Activated naive CD4-positive, alpha-beta T cell treated with anti-CD3 and anti-CD28 coated beads, Interleukin-2, amount 10 ng/mL, durations not matched to agents 7 days and 5 days (primary cell): ENCODE results near the gene CAMTA1.

Source experiments
- CTCF ChIA-PET: fragments of 350-600 bp; sonication (Branson Sonifier 250); formaldehyde crosslinking; loops from one replicate; lab custom pipeline; 2021; ENCODE audit warnings: antibody characterized with exemption; lab: Charles Lee
- DNase-seq: peaks from one replicate; pipeline ENCODE4 v3.0.0-alpha.2; 2020
- H3K27ac Mint-ChIP-seq: one replicate; pipeline ENCODE4 v1.8.0; 2021; ENCODE audit warnings: mild to moderate bottlenecking, moderate library complexity, mixed read lengths
- H3K27me3 Mint-ChIP-seq: one replicate; pipeline ENCODE4 v1.8.0; 2021; ENCODE audit warnings: mild to moderate bottlenecking, mixed read lengths
- H3K36me3 Mint-ChIP-seq: one replicate; pipeline ENCODE4 v1.8.0; 2021; ENCODE audit warnings: mixed read lengths
- H3K4me1 Mint-ChIP-seq: one replicate; pipeline ENCODE4 v1.8.0; 2021; ENCODE audit warnings: mixed read lengths
- H3K4me3 Mint-ChIP-seq: one replicate; pipeline ENCODE4 v1.8.0; 2021; ENCODE audit warnings: mild to moderate bottlenecking, moderate library complexity, mixed read lengths
- H3K9me3 Mint-ChIP-seq: one replicate; pipeline ENCODE4 v1.8.0; 2021; ENCODE audit warnings: mixed read lengths

Gene CAMTA1

GRCh38 chr1:7352974-7353373 is 567.7 kb downstream of the CAMTA1 start:
- H3K9me3 Mint-ChIP-seq: no peaks in the 10 kb centered on the region
- CTCF ChIA-PET: no interaction called here
- no peaks in the 10 kb centered on the region for H3K36me3 Mint-ChIP-seq
- no peaks in the 10 kb centered on the region for H3K4me1 Mint-ChIP-seq
- DNase-seq: no peak
- no peaks in the 10 kb centered on the region for H3K27me3 Mint-ChIP-seq
- no peak overlapping the region for H3K27ac Mint-ChIP-seq
- no peak overlapping the region for H3K4me3 Mint-ChIP-seq

- CTCF ChIA-PET: no interaction called here
- DNase-seq: no peak
- Mint-ChIP-seq H3K27ac (no peak overlapping the region), H3K4me3 (no peak overlapping the region), H3K9me3 (no peaks in the 10 kb centered on the region), H3K36me3 (no peaks in the 10 kb centered on the region), H3K27me3 (peaks cover 3% of the 10 kb centered on the region), H3K4me1 (no peaks in the 10 kb centered on the region)
Observed at GRCh38 chr1:7355646-7356045, 570.4 kb downstream of the CAMTA1 start.

GRCh38 chr1:7356079-7356478 is 570.8 kb downstream of the CAMTA1 start:
- Mint-ChIP-seq H3K36me3 (no peaks in the 10 kb centered on the region), H3K9me3 (no peaks in the 10 kb centered on the region), H3K27ac (no peak overlapping the region), H3K4me1 (no peaks in the 10 kb centered on the region), H3K4me3 (no peak overlapping the region), H3K27me3 (peaks cover 3% of the 10 kb centered on the region)
- DNase-seq: no peak
- CTCF ChIA-PET: no interaction called here

GRCh38 chr1:7358425-7358824 is 573.2 kb downstream of the CAMTA1 start:
- CTCF ChIA-PET: interaction anchor here (1.0 kb wide), 1 partner anchor 9 kb away, joined by 3 read pairs; no protein-coding TSS in a partner anchor
- H3K36me3 Mint-ChIP-seq: no peaks in the 10 kb centered on the region
- H3K4me3 Mint-ChIP-seq: no peak overlapping the region
- no peaks in the 10 kb centered on the region for H3K9me3 Mint-ChIP-seq
- no peaks in the 10 kb centered on the region for H3K4me1 Mint-ChIP-seq
- DNase-seq: no peak
- H3K27me3 Mint-ChIP-seq: peaks cover 3% of the 10 kb centered on the region
- H3K27ac Mint-ChIP-seq: no peak overlapping the region

- H3K4me1 Mint-ChIP-seq: no peaks in the 10 kb centered on the region
- H3K36me3 Mint-ChIP-seq: no peaks in the 10 kb centered on the region
- H3K27me3 Mint-ChIP-seq: peaks cover 3% of the 10 kb centered on the region
- CTCF ChIA-PET: no interaction called here
- DNase-seq: no peak
- H3K4me3 Mint-ChIP-seq: no peak overlapping the region
- no peaks in the 10 kb centered on the region for H3K9me3 Mint-ChIP-seq
- no peak overlapping the region for H3K27ac Mint-ChIP-seq
Observed at GRCh38 chr1:7360526-7360925, 575.3 kb downstream of the CAMTA1 start.

- no peak overlapping the region for H3K27ac Mint-ChIP-seq
- no peak for DNase-seq
- no peaks in the 10 kb centered on the region for H3K4me1 Mint-ChIP-seq
- H3K4me3 Mint-ChIP-seq: no peak overlapping the region
- no peaks in the 10 kb centered on the region for H3K36me3 Mint-ChIP-seq
- no peaks in the 10 kb centered on the region for H3K9me3 Mint-ChIP-seq
- H3K27me3 Mint-ChIP-seq: peaks cover 3% of the 10 kb centered on the region
- CTCF ChIA-PET: no interaction called here
Observed at GRCh38 chr1:7362947-7363346, 577.7 kb downstream of the CAMTA1 start.

- Mint-ChIP-seq H3K9me3 (no peaks in the 10 kb centered on the region), H3K27ac (no peak overlapping the region)
Observed at GRCh38 chr1:7363450-7363849, 578.2 kb downstream of the CAMTA1 start.

GRCh38 chr1:7365706-7366105 is 580.5 kb downstream of the CAMTA1 start:
- no peak overlapping the region for H3K4me3 Mint-ChIP-seq
- H3K27ac Mint-ChIP-seq: no peak overlapping the region
- no peaks in the 10 kb centered on the region for H3K9me3 Mint-ChIP-seq
- DNase-seq: no peak
- H3K36me3 Mint-ChIP-seq: no peaks in the 10 kb centered on the region
- no peaks in the 10 kb centered on the region for H3K4me1 Mint-ChIP-seq
- H3K27me3 Mint-ChIP-seq: no peaks in the 10 kb centered on the region
- CTCF ChIA-PET: no interaction called here

More at GRCh38 chr1:7363450-7363849, 578.2 kb downstream of the CAMTA1 start:
- CTCF ChIA-PET: no interaction called here
- Mint-ChIP-seq H3K36me3 (no peaks in the 10 kb centered on the region), H3K27me3 (peaks cover 3% of the 10 kb centered on the region), H3K4me3 (no peak overlapping the region), H3K4me1 (no peaks in the 10 kb centered on the region)
- DNase-seq: no peak

GRCh38 chr1:7366286-7366954 is 581.2 kb downstream of the CAMTA1 start:
- CTCF ChIA-PET: interaction anchor here (0.9 kb wide), 1 partner anchor 8 kb away, joined by 3 read pairs; no protein-coding TSS in a partner anchor
- Mint-ChIP-seq H3K4me1 (no peaks in the 10 kb centered on the region), H3K4me3 (no peak overlapping the region), H3K36me3 (no peaks in the 10 kb centered on the region), H3K9me3 (no peaks in the 10 kb centered on the region), H3K27me3 (no peaks in the 10 kb centered on the region), H3K27ac (no peak overlapping the region)
- DNase-seq: no peak

- H3K9me3 Mint-ChIP-seq: no peaks in the 10 kb centered on the region
- H3K36me3 Mint-ChIP-seq: no peaks in the 10 kb centered on the region
- no peak overlapping the region for H3K4me3 Mint-ChIP-seq
- DNase-seq: no peak
- CTCF ChIA-PET: interaction anchor here (0.9 kb wide), 1 partner anchor 9 kb away, joined by 3 read pairs; no protein-coding TSS in a partner anchor
- no peaks in the 10 kb centered on the region for H3K4me1 Mint-ChIP-seq
- no peaks in the 10 kb centered on the region for H3K27me3 Mint-ChIP-seq
- H3K27ac Mint-ChIP-seq: no peak overlapping the region
Observed at GRCh38 chr1:7366955-7367665, 581.9 kb downstream of the CAMTA1 start.

- CTCF ChIA-PET: no interaction called here
- Mint-ChIP-seq H3K27me3 (peaks cover 3% of the 10 kb centered on the region), H3K27ac (no peak overlapping the region)
Observed at GRCh38 chr1:7369866-7370265, 584.6 kb downstream of the CAMTA1 start.

GRCh38 chr1:7371926-7372325 is 586.7 kb downstream of the CAMTA1 start:
- H3K9me3 Mint-ChIP-seq: no peaks in the 10 kb centered on the region
- CTCF ChIA-PET: no interaction called here
- no peak overlapping the region for H3K4me3 Mint-ChIP-seq
- H3K27me3 Mint-ChIP-seq: peaks cover 3% of the 10 kb centered on the region
- H3K27ac Mint-ChIP-seq: no peak overlapping the region
- no peak for DNase-seq
- no peaks in the 10 kb centered on the region for H3K36me3 Mint-ChIP-seq
- no peaks in the 10 kb centered on the region for H3K4me1 Mint-ChIP-seq

More at GRCh38 chr1:7369866-7370265, 584.6 kb downstream of the CAMTA1 start:
- H3K4me1 Mint-ChIP-seq: no peaks in the 10 kb centered on the region
- no peaks in the 10 kb centered on the region for H3K36me3 Mint-ChIP-seq
- no peak overlapping the region for H3K4me3 Mint-ChIP-seq
- no peaks in the 10 kb centered on the region for H3K9me3 Mint-ChIP-seq
- DNase-seq: no peak

- Mint-ChIP-seq H3K4me1 (no peaks in the 10 kb centered on the region), H3K36me3 (no peaks in the 10 kb centered on the region), H3K27me3 (peaks cover 3% of the 10 kb centered on the region), H3K27ac (no peak overlapping the region), H3K4me3 (no peak overlapping the region), H3K9me3 (no peaks in the 10 kb centered on the region)
- no peak for DNase-seq
- CTCF ChIA-PET: no interaction called here
Observed at GRCh38 chr1:7372477-7373120, 587.3 kb downstream of the CAMTA1 start.

GRCh38 chr1:7373251-7373650 is 588.0 kb downstream of the CAMTA1 start:
- DNase-seq: no peak
- Mint-ChIP-seq H3K9me3 (no peaks in the 10 kb centered on the region), H3K27me3 (peaks cover 3% of the 10 kb centered on the region), H3K36me3 (no peaks in the 10 kb centered on the region), H3K4me1 (no peaks in the 10 kb centered on the region), H3K27ac (no peak overlapping the region), H3K4me3 (no peak overlapping the region)
- CTCF ChIA-PET: no interaction called here
